Endothelial cell of hepatic sinusoid (primary cell): ENCODE data around the gene PLCB1.
"Not testable (repeated sequence)": the region's sequence is repeated elsewhere in the genome, so short reads cannot be mapped to it uniquely, and the experiment has no call there.

Experiments used
- in situ Hi-C: cut with HindIII; loops from 2 replicates; pipeline ENCODE4 v1.10.0; 2017; ENCODE audit warnings: low sequenced_read_pairs

PLCB1 gene

GRCh38 chr20:8627340-8628004 lies 495.4 kb downstream of the PLCB1 start:
- in situ Hi-C loops: no loop called here

- in situ Hi-C loops: no loop called here
Measured at GRCh38 chr20:8631271-8631670, 499.2 kb downstream of the PLCB1 start.

- in situ Hi-C loops: no loop called here
Measured at GRCh38 chr20:8633366-8633765, 501.3 kb downstream of the PLCB1 start.

GRCh38 chr20:8635048-8635572 lies 503.0 kb downstream of the PLCB1 start:
- in situ Hi-C loops: no loop called here

- in situ Hi-C loops: no loop called here
Measured at GRCh38 chr20:8635837-8636236, 503.8 kb downstream of the PLCB1 start.

GRCh38 chr20:8639112-8639778 lies 507.2 kb downstream of the PLCB1 start:
- in situ Hi-C loops: no loop called here

GRCh38 chr20:8640461-8640860 lies 508.4 kb downstream of the PLCB1 start:
- in situ Hi-C loops: no loop called here

- in situ Hi-C loops: no loop called here
Measured at GRCh38 chr20:8642247-8642646, 510.2 kb downstream of the PLCB1 start.

GRCh38 chr20:8644468-8644867 lies 512.4 kb downstream of the PLCB1 start:
- in situ Hi-C loops: not testable (repeated sequence)

GRCh38 chr20:8645326-8645725 lies 513.3 kb downstream of the PLCB1 start:
- in situ Hi-C loops: no loop called here

- in situ Hi-C loops: no loop called here
Measured at GRCh38 chr20:8646033-8646441, 514.0 kb downstream of the PLCB1 start.

- in situ Hi-C loops: no loop called here
Measured at GRCh38 chr20:8646716-8647115, 514.6 kb downstream of the PLCB1 start.

- in situ Hi-C loops: no loop called here
Measured at GRCh38 chr20:8647961-8648441, 515.9 kb downstream of the PLCB1 start.

- in situ Hi-C loops: no loop called here
Measured at GRCh38 chr20:8648466-8648865, 516.4 kb downstream of the PLCB1 start.

GRCh38 chr20:8652396-8652795 lies 520.3 kb downstream of the PLCB1 start:
- in situ Hi-C loops: no loop called here

GRCh38 chr20:8654486-8654885 lies 522.4 kb downstream of the PLCB1 start:
- in situ Hi-C loops: no loop called here

- in situ Hi-C loops: no loop called here
Measured at GRCh38 chr20:8656335-8656734, 524.3 kb downstream of the PLCB1 start.

GRCh38 chr20:8657664-8658063 lies 525.6 kb downstream of the PLCB1 start:
- in situ Hi-C loops: no loop called here

- in situ Hi-C loops: no loop called here
Measured at GRCh38 chr20:8658103-8658502, 526.0 kb downstream of the PLCB1 start.

GRCh38 chr20:8661229-8661952 lies 529.3 kb downstream of the PLCB1 start:
- in situ Hi-C loops: no loop called here

- in situ Hi-C loops: no loop called here
Measured at GRCh38 chr20:8662433-8662954, 530.4 kb downstream of the PLCB1 start.
